ENCODE results near the gene CARD9.

DNA sequence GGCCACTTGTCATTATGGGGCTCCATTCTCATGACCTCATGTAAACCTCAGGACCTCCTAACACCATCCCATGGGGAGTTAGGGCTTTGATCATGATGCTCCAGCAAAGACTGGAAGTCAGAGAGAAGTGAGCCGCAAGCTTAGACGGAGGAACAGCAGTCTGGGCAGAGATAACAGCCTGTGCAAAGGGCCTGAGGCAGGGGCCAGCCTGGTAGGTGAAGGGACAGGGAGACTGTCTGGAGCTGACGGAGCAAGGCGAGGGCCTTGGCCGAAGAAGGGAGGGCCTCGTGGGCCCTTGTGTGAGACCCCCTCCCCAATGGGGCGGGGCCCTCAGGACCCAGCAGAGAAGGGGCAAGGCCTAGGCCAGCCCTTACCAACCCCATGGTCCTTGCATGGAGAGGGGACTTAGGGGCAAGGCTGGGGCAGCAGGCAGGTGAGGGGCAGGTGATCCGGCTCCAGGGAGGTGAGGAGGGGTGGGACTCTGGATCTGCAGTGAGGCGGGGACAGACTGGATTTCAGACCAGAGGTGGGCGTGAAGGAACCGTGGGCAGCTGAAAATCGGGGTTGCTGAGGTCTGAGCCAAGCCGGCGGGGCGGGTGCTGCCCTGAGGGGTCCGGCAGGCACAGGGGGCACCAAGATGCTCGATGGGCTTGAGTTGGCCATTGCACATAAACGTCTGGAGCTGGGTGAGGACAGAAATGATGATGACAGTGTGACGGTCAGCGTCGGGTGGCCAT is 28.8 kb downstream of the CARD9 start:
- TF ChIP-seq, protein P1, sequence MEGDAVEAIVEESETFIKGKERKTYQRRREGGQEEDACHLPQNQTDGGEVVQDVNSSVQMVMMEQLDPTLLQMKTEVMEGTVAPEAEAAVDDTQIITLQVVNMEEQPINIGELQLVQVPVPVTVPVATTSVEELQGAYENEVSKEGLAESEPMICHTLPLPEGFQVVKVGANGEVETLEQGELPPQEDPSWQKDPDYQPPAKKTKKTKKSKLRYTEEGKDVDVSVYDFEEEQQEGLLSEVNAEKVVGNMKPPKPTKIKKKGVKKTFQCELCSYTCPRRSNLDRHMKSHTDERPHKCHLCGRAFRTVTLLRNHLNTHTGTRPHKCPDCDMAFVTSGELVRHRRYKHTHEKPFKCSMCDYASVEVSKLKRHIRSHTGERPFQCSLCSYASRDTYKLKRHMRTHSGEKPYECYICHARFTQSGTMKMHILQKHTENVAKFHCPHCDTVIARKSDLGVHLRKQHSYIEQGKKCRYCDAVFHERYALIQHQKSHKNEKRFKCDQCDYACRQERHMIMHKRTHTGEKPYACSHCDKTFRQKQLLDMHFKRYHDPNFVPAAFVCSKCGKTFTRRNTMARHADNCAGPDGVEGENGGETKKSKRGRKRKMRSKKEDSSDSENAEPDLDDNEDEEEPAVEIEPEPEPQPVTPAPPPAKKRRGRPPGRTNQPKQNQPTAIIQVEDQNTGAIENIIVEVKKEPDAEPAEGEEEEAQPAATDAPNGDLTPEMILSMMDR (conservative IDR thresholded peaks at IDR 0.05) = no peak
- no peak for TF ChIP-seq EZH2 (IDR thresholded peaks at IDR 0.05; ENCODE audit: low read depth)

Measured in PC-9 (cell line).